GM18526 (cell line): ENCODE results near the gene AGO1.
A peak's percentile ranks its signal among the peaks of the same experiment; 100 is the strongest.

Source experiments
- POLR2A ChIP-seq: IDR thresholded peaks from 3 replicates; pipeline ENCODE4 v1.6.1; 2011; ENCODE audit not compliant: insufficient read length; ENCODE audit errors: extremely low read depth

AGO1 gene

GRCh38 chr1:35893051-35893879 lies 10.3 kb downstream of the AGO1 start:
- no peak for TF ChIP-seq POLR2A

DNA sequence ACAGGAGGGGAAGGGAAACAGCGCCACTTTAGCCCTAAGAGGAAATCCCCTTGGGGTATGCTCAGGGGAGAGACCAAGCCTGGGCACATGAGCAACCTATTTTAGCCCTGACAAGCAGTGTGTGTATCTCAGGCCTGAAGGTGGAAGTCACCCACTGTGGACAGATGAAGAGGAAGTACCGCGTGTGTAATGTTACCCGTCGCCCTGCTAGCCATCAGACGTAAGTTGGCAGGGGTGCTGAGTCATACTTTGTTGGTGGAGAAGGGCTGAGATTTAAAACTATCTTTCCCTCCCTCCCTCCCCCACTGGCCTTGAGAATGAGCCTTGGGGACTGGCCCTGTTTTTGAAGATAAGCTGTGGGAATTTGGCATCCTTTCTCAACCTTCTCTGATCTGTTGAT lies 11.2 kb downstream of the AGO1 start:
- TF ChIP-seq POLR2A: no peak

DNA sequence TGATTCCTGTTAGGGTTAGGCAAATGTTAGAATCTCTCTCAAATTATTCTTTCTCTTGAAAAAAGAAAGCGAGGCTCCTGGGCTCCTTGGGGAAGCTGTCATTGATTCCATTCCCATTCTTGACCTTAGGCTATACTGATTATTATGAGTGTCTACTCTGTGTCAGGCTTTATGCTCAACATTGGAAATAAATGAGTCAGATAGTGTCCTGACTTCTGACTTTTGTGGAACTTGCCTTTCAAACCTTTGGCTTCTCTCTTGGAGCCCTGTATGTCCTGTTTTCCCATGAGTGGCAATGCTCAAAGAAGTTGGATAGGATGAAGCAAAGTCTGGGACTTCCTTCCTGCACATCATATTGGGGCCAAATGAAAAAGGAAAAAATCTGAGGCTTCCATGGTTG lies 11.6 kb downstream of the AGO1 start:
- TF ChIP-seq POLR2A: no peak

DNA sequence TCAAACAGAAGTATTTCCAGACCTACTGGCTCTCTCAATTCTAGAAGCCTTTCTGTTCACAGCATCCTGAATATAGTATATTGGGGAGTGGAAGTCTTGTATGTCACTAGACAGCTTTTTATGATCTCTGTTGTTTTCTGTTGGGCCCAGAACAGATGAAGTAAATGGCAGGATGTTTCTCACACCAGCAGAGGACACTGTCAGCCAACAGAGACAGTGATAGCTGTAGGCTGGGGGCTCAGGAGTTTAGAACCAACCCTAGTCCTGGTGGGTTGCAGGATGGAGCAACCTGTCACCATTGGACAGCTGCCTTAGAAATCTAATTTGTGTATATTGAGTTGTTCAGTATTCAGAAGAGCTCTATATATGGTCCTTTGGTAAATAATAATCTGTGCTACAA lies 16.9 kb downstream of the AGO1 start:
- no peak for TF ChIP-seq POLR2A

- TF ChIP-seq POLR2A: no peak
Measured at GRCh38 chr1:35901235-35901634, 18.2 kb downstream of the AGO1 start.

- no peak for TF ChIP-seq POLR2A
Measured at GRCh38 chr1:35902671-35903070, 19.7 kb downstream of the AGO1 start.

GRCh38 chr1:35914717-35915116 lies 31.7 kb downstream of the AGO1 start:
- TF ChIP-seq POLR2A: no peak

GRCh38 chr1:35915693-35916092 lies 32.7 kb downstream of the AGO1 start:
- TF ChIP-seq POLR2A: no peak

DNA sequence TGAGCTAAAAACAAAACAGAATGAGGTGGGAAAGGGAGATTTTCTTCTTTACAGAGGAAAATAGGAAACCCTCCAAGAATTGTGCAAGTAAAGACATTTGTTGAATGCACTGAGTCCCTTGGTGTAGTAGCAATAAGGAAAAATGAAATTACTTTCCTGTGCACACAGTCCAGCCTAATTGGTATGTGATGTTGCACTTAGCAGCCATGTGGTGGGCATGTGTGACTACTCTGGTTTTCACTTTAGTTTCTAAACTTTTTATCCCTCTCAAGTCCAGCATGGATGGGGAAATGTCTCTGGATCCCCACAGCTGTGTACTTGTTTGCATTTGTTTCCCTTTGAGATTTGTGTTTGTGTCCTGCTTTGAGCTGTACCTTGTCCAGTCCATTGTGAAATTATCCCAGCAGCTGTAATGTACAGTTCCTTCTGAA lies 40.8 kb downstream of the AGO1 start:
- no peak for TF ChIP-seq POLR2A

DNA sequence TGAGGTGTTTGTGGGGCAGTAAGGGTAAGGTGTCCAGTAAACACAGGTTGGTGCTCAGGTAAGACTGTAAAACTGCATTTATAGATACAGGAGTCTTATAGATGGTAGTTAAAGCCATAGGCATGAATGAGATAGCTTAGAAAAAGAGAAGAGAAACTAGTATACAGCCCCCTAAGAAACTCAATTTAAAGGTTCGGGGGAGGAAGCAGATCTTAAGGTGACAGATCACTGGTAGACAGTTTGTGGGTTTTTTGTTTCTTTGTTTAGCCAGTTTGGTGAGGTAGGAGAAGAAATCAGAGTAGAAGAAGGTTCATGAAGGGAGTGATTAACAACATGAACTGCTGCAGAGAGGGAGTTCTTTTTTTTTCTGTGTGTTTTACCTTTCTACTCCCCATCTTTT lies 41.8 kb downstream of the AGO1 start:
- no peak for TF ChIP-seq POLR2A

- no peak for TF ChIP-seq POLR2A
Measured at GRCh38 chr1:35925741-35926140, 42.7 kb downstream of the AGO1 start.

GRCh38 chr1:35927472-35927871 lies 44.5 kb downstream of the AGO1 start:
- TF ChIP-seq POLR2A: no peak

DNA sequence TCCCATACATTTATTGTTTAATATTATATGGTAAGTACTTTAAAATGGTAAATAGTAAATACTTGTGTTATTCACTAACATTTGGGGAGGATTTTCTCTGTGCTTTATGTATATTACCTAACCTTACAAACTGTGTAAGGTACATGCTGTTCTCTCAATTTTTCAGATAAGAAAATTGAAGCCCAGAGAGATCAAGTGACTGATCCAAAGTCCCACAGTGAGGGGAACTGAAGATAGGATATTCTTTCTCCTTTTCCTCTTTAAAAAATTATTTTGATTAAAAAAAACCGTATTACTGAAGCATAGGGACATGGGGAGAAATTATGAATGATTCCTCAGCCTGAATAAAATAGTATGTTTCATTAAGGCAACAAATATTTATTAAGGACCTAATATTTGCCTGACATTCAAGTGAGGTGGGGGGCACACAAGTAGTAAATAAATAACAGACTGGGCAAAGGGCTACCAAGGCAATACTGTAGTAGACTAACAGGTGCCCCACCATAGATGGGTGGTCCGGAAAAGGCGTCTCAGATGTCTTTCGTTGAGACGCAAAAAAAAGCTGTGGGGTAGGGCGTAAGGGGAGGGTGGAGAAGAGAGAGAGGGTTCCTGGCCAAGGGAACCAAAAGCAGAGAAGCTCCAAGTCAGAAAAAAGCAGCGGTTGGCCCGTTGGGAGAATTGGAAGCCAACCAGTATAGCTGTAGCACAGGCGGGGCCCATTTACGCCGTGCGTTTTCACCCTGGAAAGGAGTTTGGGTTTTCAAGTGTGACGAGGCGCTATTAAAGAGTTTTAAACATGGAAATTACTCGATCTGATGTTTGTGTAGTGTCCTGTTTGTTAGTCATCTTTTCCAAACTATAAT lies 47.0 kb downstream of the AGO1 start:
- no peak for TF ChIP-seq POLR2A

DNA sequence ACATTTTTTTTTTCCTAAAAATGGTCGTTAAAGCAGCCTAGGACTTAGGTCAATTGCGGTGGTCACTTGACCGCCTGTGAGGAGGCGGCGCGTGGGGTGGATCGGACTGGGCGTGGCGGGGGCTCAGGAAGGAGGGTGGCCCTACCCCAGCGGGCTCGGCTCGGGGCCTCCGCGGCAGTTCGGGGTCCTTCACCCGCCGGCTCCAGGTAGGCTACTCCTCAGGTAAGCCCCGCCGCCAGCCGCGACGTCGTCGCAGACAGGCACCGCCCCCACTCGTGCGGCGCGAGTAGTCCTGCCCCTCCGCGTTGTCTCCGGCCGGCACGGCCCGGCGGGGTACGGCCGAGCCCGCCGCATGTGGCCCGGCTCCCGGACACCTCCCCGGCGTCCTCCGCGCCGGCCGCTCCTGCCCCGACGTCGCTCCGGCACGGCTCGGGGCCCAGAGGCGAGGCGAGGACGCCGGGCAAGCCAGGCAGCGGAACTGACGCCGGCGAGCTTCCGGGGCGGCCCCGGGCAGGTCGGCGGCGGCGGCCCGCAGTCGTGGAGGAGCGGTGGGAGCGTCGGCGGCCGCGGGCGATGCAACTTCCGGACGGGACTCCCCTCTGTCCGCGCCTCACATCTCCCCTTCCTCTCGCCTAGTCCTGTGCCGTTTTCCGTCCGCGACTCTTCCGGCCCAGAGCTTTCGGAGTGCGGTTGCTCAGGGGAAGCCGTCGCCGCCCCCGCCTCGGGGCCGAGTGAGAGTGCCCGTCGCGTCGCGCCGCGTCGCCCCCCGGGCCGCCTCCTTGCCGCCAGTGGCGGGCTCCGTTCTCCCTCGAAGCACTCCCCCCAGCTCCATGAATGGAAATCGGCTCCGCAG lies 47.8 kb downstream of the AGO1 start, which contains the start of gene AGO3:
Gene AGO3 (plus strand): TSS at position 513 of the 853 bp plus-strand sequence. CDS start 322 bp downstream, at position 835.
- TF ChIP-seq POLR2A: peak; percentile 85

DNA sequence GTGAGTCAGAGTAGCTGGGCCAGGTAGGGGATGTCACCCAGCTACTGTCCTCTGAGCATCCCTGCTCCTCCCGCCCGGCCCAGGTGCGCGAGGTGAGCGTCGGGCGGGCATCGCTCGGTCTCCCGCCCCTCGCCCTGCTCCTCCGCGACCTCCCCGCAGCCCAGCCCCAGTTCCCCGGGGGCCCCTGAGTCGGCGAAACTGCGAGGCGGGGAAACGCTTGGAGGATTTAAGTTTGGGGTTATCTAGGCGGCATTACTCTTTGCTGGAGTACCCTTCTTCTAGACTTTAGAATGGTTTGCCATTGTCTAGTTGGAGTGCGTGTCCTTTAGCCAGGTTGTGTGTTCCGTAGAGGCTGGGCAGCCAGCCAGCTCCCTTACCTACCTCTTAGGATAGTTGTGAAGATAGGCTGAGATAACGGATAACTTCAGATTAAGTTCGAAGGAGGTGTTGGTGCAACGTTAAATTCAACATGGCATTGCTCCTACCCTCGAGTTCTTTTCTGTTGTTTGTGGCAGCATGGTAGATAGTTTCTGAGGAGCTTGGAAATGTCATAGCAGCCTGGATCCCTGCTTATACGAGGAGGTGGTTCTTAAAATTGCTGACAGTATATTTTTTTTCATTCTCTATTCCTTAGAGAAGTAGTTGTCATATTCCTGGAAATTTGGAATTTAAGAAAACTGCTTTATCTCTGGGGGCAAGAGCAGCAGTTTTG lies 48.6 kb downstream of the AGO1 start:
- TF ChIP-seq POLR2A: no peak

- no peak for TF ChIP-seq POLR2A
Measured at GRCh38 chr1:35932158-35932636, 49.2 kb downstream of the AGO1 start.
